ENCODE results near the gene PGAP6. TPM values are rescaled to one million over a fixed set of nuclear protein-coding genes. Genes with fewer than 3 reads are reported as not detected.

The PGAP6 gene
- total RNA-seq, 4 donors from 2014 or later = 10.6 to 36.2 (median 12.8) TPM

GRCh38 chr16:368388-369158 is 13.2 kb downstream of the PGAP6 start:
- Histone ChIP-seq H3K36me3 (no peaks in the 10 kb centered on the region), H3K9me3 (no peaks in the 10 kb centered on the region), H3K4me1 (peaks cover 4 to 11% of the 10 kb centered on the region in 2 donors), H3K27ac (no peak overlapping the region), H3K27me3 (no peaks in the 10 kb centered on the region), H3K4me3 (no peak overlapping the region)
- intact Hi-C loops (cut with DNase I; ENCODE audit: low total_unique reads) = no loop called here
- no peak for TF ChIP-seq CTCF (IDR thresholded peaks at IDR 0.05)
- DNase-seq = no peak

- Histone ChIP-seq H3K9me3 (no peaks in the 10 kb centered on the region), H3K36me3 (no peaks in the 10 kb centered on the region), H3K4me1 (peaks cover 4 to 11% of the 10 kb centered on the region in 2 donors), H3K27me3 (no peaks in the 10 kb centered on the region), H3K4me3 (no peak overlapping the region), H3K27ac (no peak overlapping the region)
- DNase-seq = no peak
- no peak for TF ChIP-seq CTCF (IDR thresholded peaks at IDR 0.05)
- TF ChIP-seq POLR2A (IDR thresholded peaks at IDR 0.05) = no peak
- intact Hi-C loops (cut with DNase I; ENCODE audit: low total_unique reads) = no loop called here
Observed at GRCh38 chr16:367333-367903, 14.4 kb downstream of the PGAP6 start.

- intact Hi-C loops (cut with DNase I; ENCODE audit: low total_unique reads) = no loop called here
Observed at GRCh38 chr16:366476-366875, 15.3 kb downstream of the PGAP6 start.

GRCh38 chr16:364595-365491 is 16.9 kb downstream of the PGAP6 start:
- no peak for DNase-seq
- intact Hi-C loops (cut with DNase I; ENCODE audit: low total_unique reads) = no loop called here
- H3K27ac ChIP-seq = no peak overlapping the region
- no peak overlapping the region for H3K4me3 ChIP-seq
- no peaks in the 10 kb centered on the region for H3K36me3 ChIP-seq
- no peaks in the 10 kb centered on the region for H3K9me3 ChIP-seq
- H3K27me3 ChIP-seq = no peaks in the 10 kb centered on the region
- H3K4me1 ChIP-seq = peaks cover 3% of the 10 kb centered on the region in 2 donors
- TF ChIP-seq POLR2A (IDR thresholded peaks at IDR 0.05) (no peak), CTCF (IDR thresholded peaks at IDR 0.05) (no peak)

More at GRCh38 chr16:366476-366875, 15.3 kb downstream of the PGAP6 start:
- Histone ChIP-seq H3K27me3 (no peaks in the 10 kb centered on the region), H3K27ac (no peak overlapping the region), H3K36me3 (no peaks in the 10 kb centered on the region), H3K4me1 (peaks cover 4 to 11% of the 10 kb centered on the region in 2 donors), H3K4me3 (no peak overlapping the region), H3K9me3 (no peaks in the 10 kb centered on the region)
- TF ChIP-seq POLR2A (IDR thresholded peaks at IDR 0.05) = no peak
- no peak for TF ChIP-seq CTCF (IDR thresholded peaks at IDR 0.05)
- no peak for DNase-seq
